IPS-18c (cell line): ENCODE measurements around the gene KLK3.

Experiments
- H3K4me3 ChIP-seq: 2 replicates; pipeline ENCODE4 v1.7.0; 2013; ENCODE audit warnings: low read depth, mild to moderate bottlenecking, low read length, moderate library complexity; ENCODE audit not compliant: insufficient read depth
- H3K9me3 ChIP-seq: one replicate; pipeline ENCODE4 v1.6.1; 2013; ENCODE audit warnings: mild to moderate bottlenecking, low read length, moderate library complexity; ENCODE audit not compliant: control insufficient read depth, insufficient read depth

The KLK3 gene

GRCh38 chr19:50826492-50827240 lies 28.0 kb upstream of the KLK3 start:
- H3K9me3 ChIP-seq, result peaks cover 3% of the 10 kb centered on the region
- no peak overlapping the region for H3K4me3 ChIP-seq

DNA sequence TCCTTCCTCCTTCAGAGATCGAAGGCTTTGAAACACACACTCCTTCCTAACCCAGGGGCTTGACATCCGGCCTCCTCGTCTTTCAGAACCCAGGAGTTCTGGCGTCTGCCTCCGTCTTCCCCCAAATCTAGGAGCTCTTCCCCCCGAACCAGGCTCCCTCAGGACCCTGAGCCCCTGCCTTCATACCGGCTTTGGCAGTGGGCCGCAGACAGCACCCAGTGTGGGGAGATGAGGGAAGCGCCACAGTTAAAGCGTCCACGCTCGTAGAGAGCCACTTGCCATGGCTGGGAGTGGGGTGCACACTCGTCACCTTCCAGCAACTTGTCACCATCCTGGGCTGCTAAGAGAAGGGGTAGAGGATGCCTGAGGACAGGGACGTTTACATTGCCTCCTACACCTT lies 27.2 kb upstream of the KLK3 start:
- peaks cover 3% of the 10 kb centered on the region for H3K9me3 ChIP-seq

DNA sequence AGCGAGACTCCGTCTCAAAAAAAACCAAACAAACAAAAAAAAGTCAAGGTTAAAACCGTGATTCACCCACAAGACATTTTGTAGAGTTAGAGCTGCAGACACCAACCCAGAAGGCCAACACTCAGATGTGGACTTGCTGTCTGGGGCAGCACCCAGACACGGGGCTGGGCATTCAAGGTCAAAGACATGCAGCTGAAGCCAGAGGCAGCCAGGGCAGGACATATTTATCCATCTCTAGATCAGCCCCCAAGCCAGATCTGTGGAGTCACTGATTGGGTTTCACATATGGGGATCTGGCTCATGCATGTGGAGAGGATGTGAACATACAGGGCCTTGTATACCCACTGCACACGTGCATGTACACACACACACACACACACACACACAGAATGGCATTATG lies 24.9 kb upstream of the KLK3 start:
- Histone ChIP-seq H3K4me3 (no peak overlapping the region), H3K9me3 (peaks cover 3% of the 10 kb centered on the region)

More for the DNA sequence above, 27.2 kb upstream of the KLK3 start:
- H3K4me3 ChIP-seq, result no peak overlapping the region

- no peak overlapping the region for H3K4me3 ChIP-seq
Observed at GRCh38 chr19:50830266-50831025, 24.3 kb upstream of the KLK3 start.

DNA sequence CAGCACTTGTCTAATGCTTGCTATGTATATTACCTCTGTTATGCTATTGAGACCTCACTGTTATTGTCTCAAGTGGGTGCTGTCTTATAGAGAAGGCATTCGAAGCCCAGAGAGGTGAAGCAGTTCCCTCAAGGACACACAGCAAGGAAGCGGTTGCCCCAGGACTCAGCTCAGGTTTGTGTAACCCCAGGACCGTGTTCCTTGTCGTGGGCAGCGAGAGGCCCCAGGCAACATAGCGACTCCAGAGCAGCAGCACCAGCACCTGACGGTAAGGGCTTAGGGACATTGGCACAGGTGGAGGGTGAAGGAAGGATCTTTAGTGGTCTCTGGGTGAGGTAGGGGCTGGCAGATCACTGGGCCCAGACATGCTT lies 23.7 kb upstream of the KLK3 start:
- H3K9me3 ChIP-seq, result no peaks in the 10 kb centered on the region
- H3K4me3 ChIP-seq, result no peak overlapping the region

More at GRCh38 chr19:50830266-50831025, 24.3 kb upstream of the KLK3 start:
- peaks cover 3% of the 10 kb centered on the region for H3K9me3 ChIP-seq

DNA sequence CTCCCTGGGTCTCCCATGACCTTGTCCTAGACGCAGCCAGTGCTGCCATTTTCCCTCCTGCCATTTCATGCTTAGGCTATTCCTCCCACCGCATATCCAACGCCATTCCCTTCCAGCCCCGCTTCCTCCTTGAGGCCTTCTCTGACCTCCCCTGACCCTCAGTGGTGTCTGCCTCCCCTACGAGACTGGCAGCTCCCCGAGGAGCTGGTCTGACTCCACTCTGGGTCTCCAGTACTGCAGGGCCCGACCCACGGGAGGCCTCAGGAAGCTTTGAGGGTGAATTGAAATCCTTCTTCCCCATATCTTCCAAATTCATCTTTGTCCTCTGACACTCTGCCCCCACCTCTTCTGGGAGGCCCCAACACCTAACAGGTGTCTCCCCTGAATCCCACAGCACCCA lies 22.0 kb upstream of the KLK3 start:
- Histone ChIP-seq H3K9me3 (no peaks in the 10 kb centered on the region), H3K4me3 (no peak overlapping the region)

DNA sequence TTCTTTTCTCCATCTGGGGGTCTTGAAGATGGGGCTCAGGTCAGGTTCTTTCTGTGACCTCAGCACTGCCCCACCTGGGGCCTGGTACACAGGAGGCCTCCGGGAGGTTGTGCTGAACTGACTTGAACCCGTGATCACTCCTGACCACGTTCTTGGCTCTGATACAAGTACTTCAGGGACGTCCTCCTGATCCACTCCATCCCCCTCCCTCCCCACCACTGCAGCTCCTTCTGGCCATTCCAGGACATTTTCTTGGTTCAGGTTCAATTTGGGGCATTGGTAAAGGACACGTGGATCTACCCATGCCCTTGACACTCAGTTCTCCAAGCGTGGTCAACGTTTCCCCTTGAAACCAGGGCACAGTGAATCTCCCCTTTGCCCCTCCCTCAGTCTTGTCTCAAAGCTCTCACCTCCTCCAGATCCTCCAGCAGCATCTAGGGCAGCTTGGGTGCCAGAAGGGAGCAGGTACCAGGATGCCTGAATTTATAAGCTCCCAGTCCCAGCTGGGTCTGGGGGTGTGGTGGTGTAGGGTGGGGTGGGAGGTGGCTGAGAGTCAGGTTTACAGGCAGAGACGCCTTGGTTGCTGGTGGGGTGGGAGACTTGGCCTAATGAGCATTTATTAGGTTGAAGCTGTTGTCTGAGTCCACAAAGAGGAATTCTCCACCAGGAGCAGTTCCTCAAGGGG lies 21.5 kb upstream of the KLK3 start, which contains the start of gene KLK15:
KLK15 (minus strand) TSS at position 458 of the 685 bp plus-strand sequence. CDS start 2,082 bp downstream, outside the sequence.
- Histone ChIP-seq H3K9me3 (no peaks in the 10 kb centered on the region), H3K4me3 (no peak within 1 kb of the TSS)

- H3K9me3 ChIP-seq, result no peaks in the 10 kb centered on the region
- no peak overlapping the region for H3K4me3 ChIP-seq
Observed at GRCh38 chr19:50833802-50834167, 20.9 kb upstream of the KLK3 start.

DNA sequence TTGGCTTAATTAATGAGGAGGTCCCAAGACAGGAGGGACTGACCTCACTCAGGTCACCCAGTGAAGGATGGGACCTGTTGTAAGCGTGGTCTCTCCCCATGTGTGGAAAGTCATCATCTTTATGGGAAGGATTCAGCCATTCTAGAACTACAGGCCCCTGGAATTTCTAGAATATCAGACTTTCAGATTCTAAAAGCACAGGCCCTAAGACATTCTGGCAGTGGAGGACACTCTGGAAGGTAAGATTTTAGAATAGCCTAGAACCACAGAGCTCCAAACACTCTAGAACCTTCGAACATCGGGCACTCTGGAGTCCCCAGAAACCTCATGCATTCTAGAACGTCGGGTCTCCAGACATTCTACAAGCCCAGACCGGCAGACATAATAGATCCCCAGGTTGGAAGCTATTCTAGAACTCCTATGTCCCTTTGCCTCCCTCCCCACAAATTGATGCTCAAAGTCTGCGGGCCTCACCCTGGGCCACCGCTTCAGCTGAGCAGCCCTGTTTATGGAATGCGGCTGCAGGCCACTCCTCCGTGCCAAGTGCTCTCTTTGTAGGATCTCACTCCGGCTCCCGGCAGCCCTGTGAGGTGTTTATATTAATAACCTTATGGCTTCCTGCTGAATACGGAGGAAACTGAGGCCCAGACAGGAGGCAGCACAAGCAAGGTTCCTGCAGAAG lies 19.5 kb upstream of the KLK3 start:
- Histone ChIP-seq H3K4me3 (peak overlapping the region; percentile 79), H3K9me3 (no peaks in the 10 kb centered on the region)

DNA sequence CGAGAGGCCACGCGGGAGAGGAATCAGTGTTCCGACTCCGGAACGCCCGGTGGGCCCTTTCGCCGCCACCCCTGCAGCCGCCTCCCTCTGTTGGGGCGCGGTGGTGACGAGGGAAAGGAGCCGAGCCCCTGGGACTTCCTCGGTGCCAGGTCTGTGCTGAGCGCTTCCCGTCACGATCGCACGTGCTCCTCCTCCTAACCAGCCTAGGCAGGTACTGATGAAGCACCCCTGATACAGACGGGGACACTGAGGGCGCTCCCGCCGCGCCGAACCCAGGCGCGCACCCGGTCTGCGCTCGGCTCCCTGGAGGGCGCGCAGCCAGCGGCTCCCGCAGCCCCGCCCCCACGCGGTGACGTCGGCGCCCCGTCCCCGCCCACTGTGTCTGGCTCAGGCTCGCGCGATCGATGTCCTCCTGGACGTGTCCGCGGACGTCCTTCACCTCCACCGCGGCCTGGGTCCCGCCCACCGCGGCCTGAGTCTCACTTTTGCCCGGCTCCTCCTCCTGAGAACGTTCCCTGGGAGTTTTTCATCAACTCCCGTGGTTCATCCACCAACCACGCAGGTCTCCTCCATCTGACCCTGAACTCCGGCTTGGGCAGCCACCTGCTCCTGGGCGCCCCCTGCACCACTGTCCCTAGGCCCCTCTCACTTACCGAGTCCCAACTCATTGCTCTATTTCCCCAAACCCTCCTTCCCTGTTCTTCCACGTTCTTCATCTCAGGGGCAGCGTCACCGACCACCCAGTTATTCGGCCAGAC lies 18.8 kb upstream of the KLK3 start:
- peak overlapping the region; percentile 79 for H3K4me3 ChIP-seq
- no peaks in the 10 kb centered on the region for H3K9me3 ChIP-seq

- Histone ChIP-seq H3K4me3 (peak overlapping the region; percentile 79; the same call in 1 of the 2 replicates), H3K9me3 (no peaks in the 10 kb centered on the region)
Observed at GRCh38 chr19:50836543-50837195, 18.0 kb upstream of the KLK3 start.

DNA sequence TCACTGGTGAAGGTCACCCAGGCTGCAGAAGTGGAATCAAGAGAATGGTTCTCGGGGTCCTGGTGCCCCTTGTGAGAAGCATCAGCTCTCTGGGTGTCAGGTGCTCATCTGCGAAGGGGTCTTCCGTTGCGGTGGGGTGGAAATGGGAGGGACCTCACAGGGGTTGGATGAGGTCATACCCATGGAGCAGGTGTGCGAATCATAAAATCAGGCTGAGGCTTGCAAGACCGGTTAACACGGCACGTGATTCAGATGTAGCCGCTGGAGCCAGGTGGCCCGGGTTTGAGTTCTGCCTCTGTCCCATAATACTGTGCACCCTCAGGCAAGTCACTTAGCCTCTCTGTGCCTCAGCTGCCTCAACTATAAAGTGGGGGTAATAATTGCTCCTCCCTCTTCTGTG lies 17.4 kb upstream of the KLK3 start:
- H3K4me3 ChIP-seq, result no peak overlapping the region

DNA sequence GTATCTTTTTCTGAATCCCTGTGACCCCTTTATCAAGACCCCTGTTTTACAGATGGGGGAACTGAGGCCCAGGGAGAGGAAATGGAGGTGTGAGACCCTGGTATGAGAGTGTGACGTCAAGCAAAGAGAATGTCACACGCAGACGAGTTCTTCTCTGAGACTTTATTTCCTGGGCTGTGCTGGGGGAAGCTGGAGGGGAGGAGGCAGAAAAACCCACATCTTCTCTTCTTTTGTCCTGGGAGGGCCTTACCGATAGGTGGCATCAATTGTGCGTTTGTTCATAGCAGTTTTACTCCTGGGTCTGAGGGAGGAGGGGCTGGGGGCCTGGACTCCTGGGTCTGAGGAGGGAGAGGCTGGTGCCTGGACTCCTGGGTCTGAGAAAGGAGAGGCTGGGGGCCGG lies 16.5 kb upstream of the KLK3 start:
- no peaks in the 10 kb centered on the region for H3K9me3 ChIP-seq
- no peak overlapping the region for H3K4me3 ChIP-seq

More for the DNA sequence above, 17.4 kb upstream of the KLK3 start:
- no peaks in the 10 kb centered on the region for H3K9me3 ChIP-seq

DNA sequence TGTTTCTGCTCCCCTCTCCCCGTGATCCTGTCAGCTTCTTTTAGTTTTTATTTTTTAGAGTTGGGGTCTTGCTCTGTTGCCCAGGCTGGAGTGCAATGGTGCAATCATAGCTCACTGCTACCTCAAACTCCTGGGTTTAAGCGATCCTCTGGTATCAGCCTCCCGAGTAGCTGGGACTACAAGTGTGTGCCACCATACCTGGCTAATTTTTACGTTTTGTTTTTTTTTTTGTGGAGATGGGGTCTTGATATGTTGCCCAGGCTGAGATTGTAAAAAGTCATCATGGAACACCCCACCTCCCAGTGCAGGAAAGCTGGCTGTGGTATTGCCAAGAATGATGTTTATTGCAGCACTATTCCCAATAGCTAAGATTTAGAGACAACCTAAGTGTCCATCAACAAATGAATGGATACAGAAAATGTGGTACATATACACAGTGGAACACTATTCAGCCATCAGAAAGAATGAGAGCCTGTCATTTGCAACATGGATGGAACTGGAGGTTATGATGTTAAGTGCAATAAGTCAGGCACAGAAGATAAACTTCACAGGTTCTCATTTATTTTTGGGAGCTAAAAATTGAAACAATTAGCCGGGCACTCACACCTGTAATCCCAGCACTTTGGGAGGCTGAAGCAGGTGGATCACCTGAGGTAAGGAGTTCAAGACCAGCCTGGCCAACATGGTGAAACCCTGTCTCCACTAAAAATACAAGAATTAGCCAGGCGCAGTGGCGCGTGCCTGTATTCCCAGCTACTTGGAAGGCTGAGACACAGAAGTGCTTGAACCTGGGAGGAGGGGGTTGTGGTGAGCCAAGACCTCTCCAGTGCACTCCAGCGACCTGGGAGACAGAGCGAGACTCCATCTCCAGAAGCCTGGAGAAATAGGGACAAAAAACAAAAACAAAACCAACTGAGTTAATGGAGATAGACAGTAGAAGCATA lies 14.7 kb upstream of the KLK3 start:
- Histone ChIP-seq H3K4me3 (no peak overlapping the region), H3K9me3 (peaks cover 2% of the 10 kb centered on the region)

DNA sequence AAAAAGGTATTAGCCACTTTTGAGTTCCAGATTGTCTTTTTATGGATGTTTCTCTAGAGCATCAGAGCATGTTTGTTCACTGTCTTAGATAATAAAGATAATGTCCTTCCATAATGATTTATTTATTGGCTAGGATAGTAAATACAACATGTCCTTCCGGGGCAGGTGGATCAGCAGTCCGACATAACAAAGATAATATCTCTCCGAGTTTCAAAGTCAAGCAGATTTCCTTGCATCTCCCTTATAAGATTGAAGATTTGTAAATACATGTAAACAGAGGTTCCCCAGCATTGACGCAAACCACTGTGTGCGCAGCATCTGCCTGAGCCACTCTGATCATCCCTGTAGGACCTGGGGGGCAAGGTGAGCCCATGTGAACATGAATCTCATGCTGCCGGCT lies 12.6 kb upstream of the KLK3 start:
- Histone ChIP-seq H3K4me3 (no peak overlapping the region), H3K9me3 (peaks cover 2% of the 10 kb centered on the region)
